SK-N-SH treated with all-trans-retinoic acid at 6 μM for 48 hours (cell line): ENCODE data around the gene PEMT.

Experiments
- ATAC-seq: fragments of 200-7000 bp; cut with Tn5 transposase; 3 replicates; pipeline ENCODE4 v1.9.1; 2020; ENCODE audit warnings: mild to moderate bottlenecking, moderate library complexity
- ARNTL ChIP-seq: fragments of 450-650 bp; formaldehyde crosslinking; IDR thresholded peaks from 2 replicates; pipeline ENCODE4 v1.5.0; 2020; ENCODE audit warnings: low read depth, mild to moderate bottlenecking, moderate library complexity, borderline replicate concordance
- CREB5 ChIP-seq: fragments of 250-450 bp; sonication (Bioruptor Pico); IDR thresholded peaks from 2 replicates; pipeline ENCODE4 v1.5.1; 2020; ENCODE audit warnings: low read depth, mild to moderate bottlenecking, moderate library complexity
- CSDC2 ChIP-seq: fragments of 250-450 bp; sonication (Bioruptor Pico); IDR thresholded peaks from 2 replicates; pipeline ENCODE4 v1.5.0; 2020; ENCODE audit warnings: mild to moderate bottlenecking, moderate library complexity
- CSRNP3 ChIP-seq: fragments of 250-450 bp; sonication (Bioruptor Pico); IDR thresholded peaks from 2 replicates; pipeline ENCODE4 v1.5.1; 2021; ENCODE audit warnings: mild to moderate bottlenecking, moderate library complexity
- ESRRG ChIP-seq: fragments of 250-450 bp; sonication (Bioruptor Pico); IDR thresholded peaks from 2 replicates; pipeline ENCODE4 v1.6.1; 2021; ENCODE audit warnings: mild to moderate bottlenecking
- GLIS3 ChIP-seq: fragments of 250-450 bp; sonication (Bioruptor Pico); IDR thresholded peaks from 2 replicates; pipeline ENCODE4 v1.5.0; 2020; ENCODE audit warnings: mild to moderate bottlenecking, moderate library complexity
- ISL1 ChIP-seq: fragments of 250-450 bp; sonication (Bioruptor Pico); IDR thresholded peaks from 2 replicates; pipeline ENCODE4 v2.1.2; 2022; ENCODE audit warnings: mild to moderate bottlenecking, moderate library complexity
- OSR1 ChIP-seq: fragments of 250-450 bp; sonication (Bioruptor Pico); IDR thresholded peaks from 2 replicates; pipeline ENCODE4 v1.8.0; 2022; ENCODE audit warnings: moderate library complexity, mild to moderate bottlenecking, inconsistent platforms
- PATZ1 ChIP-seq: fragments of 250-450 bp; sonication (Bioruptor Pico); IDR thresholded peaks from 2 replicates; pipeline ENCODE4 v1.8.0; 2020; ENCODE audit warnings: mild to moderate bottlenecking, moderate library complexity, borderline replicate concordance
- POU6F1 ChIP-seq: fragments of 250-450 bp; sonication (Bioruptor Pico); IDR thresholded peaks from 2 replicates; pipeline ENCODE4 v1.8.0; 2021; ENCODE audit warnings: low read depth, mild to moderate bottlenecking, moderate library complexity, borderline replicate concordance
- PPARA ChIP-seq: fragments of 250-450 bp; sonication (Bioruptor Pico); IDR thresholded peaks from 2 replicates; pipeline ENCODE4 v1.5.0; 2020; ENCODE audit warnings: mild to moderate bottlenecking, borderline replicate concordance
- RARB ChIP-seq: fragments of 250-450 bp; sonication (Bioruptor Pico); IDR thresholded peaks from 2 replicates; pipeline ENCODE4 v1.8.0; 2021; ENCODE audit warnings: mild to moderate bottlenecking, moderate library complexity
- SNAI2 ChIP-seq: fragments of 250-450 bp; sonication (Bioruptor Pico); IDR thresholded peaks from 2 replicates; pipeline ENCODE4 v1.5.0; 2020; ENCODE audit warnings: mild to moderate bottlenecking, moderate library complexity
- TOX ChIP-seq: fragments of 250-450 bp; sonication (Bioruptor Pico); IDR thresholded peaks from 2 replicates; pipeline ENCODE4 v1.8.0; 2021; ENCODE audit warnings: mild to moderate bottlenecking, moderate library complexity, borderline replicate concordance
- TSHZ2 ChIP-seq: fragments of 250-450 bp; sonication (Bioruptor Pico); IDR thresholded peaks from 2 replicates; pipeline ENCODE4 v1.5.0; 2020; ENCODE audit warnings: mild to moderate bottlenecking, moderate library complexity
- ZC3H10 ChIP-seq: fragments of 250-450 bp; sonication (Bioruptor Pico); IDR thresholded peaks from 2 replicates; pipeline ENCODE4 v1.5.1; 2021; ENCODE audit warnings: mild to moderate bottlenecking, moderate library complexity
- ZFP3 ChIP-seq: fragments of 250-450 bp; sonication (Bioruptor Pico); IDR thresholded peaks from 2 replicates; pipeline ENCODE4 v1.5.0; 2020; ENCODE audit warnings: mild to moderate bottlenecking, moderate library complexity
- ZFP30 ChIP-seq: fragments of 450-650 bp; formaldehyde crosslinking; IDR thresholded peaks from 2 replicates; pipeline ENCODE4 v1.5.0; 2022; ENCODE audit warnings: mild to moderate bottlenecking, moderate library complexity
- ZNF565 ChIP-seq: fragments of 450-650 bp; formaldehyde crosslinking; conservative IDR thresholded peaks from 2 replicates; pipeline ENCODE4 v1.5.0; 2020; ENCODE audit warnings: low read depth, mild to moderate bottlenecking, moderate library complexity
- ZNF70 ChIP-seq: fragments of 450-650 bp; formaldehyde crosslinking; IDR thresholded peaks from 2 replicates; pipeline ENCODE4 v1.5.0; 2020; ENCODE audit warnings: mild to moderate bottlenecking, moderate library complexity

Gene PEMT

GRCh38 chr17:17462048-17462824 is 129.3 kb downstream of the PEMT start:
- no peak for ATAC-seq
- TF ChIP-seq TSHZ2 (CRISPR knock-in tag) (no peak), PATZ1 (CRISPR knock-in tag) (no peak), POU6F1 (no peak), TOX (CRISPR knock-in tag) (no peak), ZFP30 (CRISPR knock-in tag) (no peak), ZNF70 (no peak), GLIS3 (CRISPR knock-in tag) (no peak), SNAI2 (no peak), ISL1 (CRISPR knock-in tag) (no peak), ESRRG (CRISPR knock-in tag) (no peak), RARB (CRISPR knock-in tag) (no peak), OSR1 (CRISPR knock-in tag) (no peak), CREB5 (CRISPR knock-in tag) (no peak), CSDC2 (no peak), ZNF565 (CRISPR knock-in tag) (no peak), CSRNP3 (CRISPR knock-in tag) (no peak), ZC3H10 (CRISPR knock-in tag) (no peak), ZFP3 (CRISPR knock-in tag) (no peak), PPARA (CRISPR knock-in tag) (no peak)

GRCh38 chr17:17460038-17460437 is 131.5 kb downstream of the PEMT start:
- ATAC-seq: no peak
- TF ChIP-seq TSHZ2 (CRISPR knock-in tag) (no peak), ZNF565 (CRISPR knock-in tag) (no peak), ZFP3 (CRISPR knock-in tag) (no peak), POU6F1 (no peak), ESRRG (CRISPR knock-in tag) (no peak), GLIS3 (CRISPR knock-in tag) (no peak), ARNTL (CRISPR knock-in tag) (no peak), CSDC2 (no peak), ISL1 (CRISPR knock-in tag) (no peak), ZFP30 (CRISPR knock-in tag) (no peak), ZC3H10 (CRISPR knock-in tag) (no peak), TOX (CRISPR knock-in tag) (no peak), PATZ1 (CRISPR knock-in tag) (no peak), CREB5 (CRISPR knock-in tag) (no peak)
